Activated T-cell treated with anti-CD3 and anti-CD28 coated beads, Interleukin-2, amount 50 U/mL, for 24 hours (primary cell): ENCODE measurements around the gene PJA1.

ENCODE experiments used
- DNase-seq: peaks from one replicate; pipeline ENCODE4 v3.0.0-alpha.2; 2020
- H3K27ac Mint-ChIP-seq: 2 replicates; pipeline ENCODE4 v1.8.0; 2020; ENCODE audit warnings: mild to moderate bottlenecking, mixed read lengths
- H3K27me3 Mint-ChIP-seq: 2 replicates; pipeline ENCODE4 v1.8.0; 2020; ENCODE audit warnings: mixed read lengths
- H3K36me3 Mint-ChIP-seq: 2 replicates; pipeline ENCODE4 v1.8.0; 2020; ENCODE audit warnings: low read depth, mixed read lengths
- H3K4me1 Mint-ChIP-seq: 2 replicates; pipeline ENCODE4 v1.8.0; 2020; ENCODE audit warnings: low read depth, mixed read lengths
- H3K4me3 Mint-ChIP-seq: 2 replicates; pipeline ENCODE4 v1.8.0; 2020; ENCODE audit warnings: mild to moderate bottlenecking, moderate library complexity, mixed read lengths
- H3K9me3 Mint-ChIP-seq: 2 replicates; pipeline ENCODE4 v1.8.0; 2020; ENCODE audit warnings: mixed read lengths

The PJA1 gene

DNA sequence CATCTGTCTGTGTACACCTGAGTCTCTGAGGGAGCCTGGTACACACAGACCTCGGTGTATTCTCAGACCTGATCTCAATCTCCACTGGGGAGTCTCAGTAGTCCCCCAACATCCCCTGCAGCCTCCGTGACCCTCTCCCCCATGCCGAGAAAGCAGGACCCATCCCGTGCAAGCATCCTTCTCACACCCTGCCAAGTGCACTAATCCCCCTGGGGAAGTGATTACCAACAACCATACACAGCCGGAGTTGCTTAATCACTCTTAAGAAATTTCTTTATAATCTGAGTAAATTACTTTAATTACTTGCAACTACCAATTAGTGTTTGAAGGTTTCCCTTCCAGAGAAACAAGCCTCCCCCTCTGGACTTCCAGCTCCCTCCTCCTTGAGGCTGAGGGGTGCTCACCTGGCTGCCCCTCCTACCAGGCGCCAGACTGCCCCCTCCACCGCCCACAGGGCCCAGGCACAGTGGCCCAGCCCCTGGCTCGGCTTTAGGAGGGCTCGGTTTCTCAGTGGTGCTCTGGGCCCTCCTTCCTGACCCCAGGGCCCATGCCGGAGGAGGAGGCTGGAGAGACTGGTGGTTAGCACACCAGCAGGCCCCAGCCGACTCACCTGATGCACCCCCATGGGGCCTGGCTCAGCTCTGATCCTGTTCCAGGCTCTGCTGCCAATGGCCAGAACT lies 43.8 kb downstream of the PJA1 start:
- Mint-ChIP-seq H3K9me3 (no peaks in the 10 kb centered on the region), H3K27ac (no peak overlapping the region), H3K27me3 (peaks cover 17% of the 10 kb centered on the region), H3K4me3 (no peak overlapping the region), H3K36me3 (no peaks in the 10 kb centered on the region), H3K4me1 (no peaks in the 10 kb centered on the region)
- DNase-seq: no peak

DNA sequence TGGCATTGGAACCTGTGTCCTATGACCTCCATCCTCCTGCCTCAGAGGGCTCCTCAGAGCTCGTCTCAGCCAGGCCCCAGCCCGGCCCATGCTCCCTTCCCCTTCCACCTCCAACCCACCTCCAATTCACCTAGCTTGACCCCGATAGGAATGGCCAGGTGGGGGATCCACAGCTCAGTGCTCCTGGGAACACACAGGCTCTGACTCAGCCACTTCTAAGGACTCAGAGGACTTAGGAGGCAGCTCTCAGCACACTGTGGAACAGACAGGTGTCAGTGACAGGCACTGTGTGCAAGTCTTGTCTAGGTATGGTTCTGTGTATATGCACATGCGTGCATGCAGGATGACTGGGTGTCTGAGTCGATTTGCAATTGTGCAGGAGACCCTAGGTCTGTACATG lies 44.8 kb downstream of the PJA1 start:
- Mint-ChIP-seq H3K36me3 (no peaks in the 10 kb centered on the region), H3K4me1 (peaks cover 2% of the 10 kb centered on the region), H3K27ac (no peak overlapping the region), H3K9me3 (no peaks in the 10 kb centered on the region), H3K27me3 (peaks cover 13% of the 10 kb centered on the region), H3K4me3 (no peak overlapping the region)
- no peak for DNase-seq

DNA sequence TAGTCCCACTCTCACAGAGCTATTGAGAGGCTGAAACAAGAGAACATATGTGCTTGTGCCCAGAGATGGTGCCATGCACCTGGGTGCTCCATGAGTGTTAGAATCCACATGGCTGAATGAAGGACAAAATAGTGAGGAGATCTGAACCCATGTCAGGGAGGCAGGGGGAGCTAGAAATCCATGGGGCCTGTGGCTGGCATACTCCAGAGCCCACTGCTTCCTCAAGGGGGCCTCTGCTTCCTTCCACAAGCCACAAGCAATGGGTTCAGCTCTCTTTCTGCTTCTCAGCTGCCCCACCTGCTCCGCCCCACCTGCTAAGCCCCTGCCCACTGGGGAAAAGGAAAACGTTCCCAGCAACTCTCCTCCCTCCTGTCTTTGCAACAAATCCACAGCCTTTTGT lies 46.1 kb downstream of the PJA1 start:
- peaks cover 6% of the 10 kb centered on the region for H3K4me1 Mint-ChIP-seq
- H3K36me3 Mint-ChIP-seq: no peaks in the 10 kb centered on the region
- no peak for DNase-seq
- H3K9me3 Mint-ChIP-seq: no peaks in the 10 kb centered on the region
- peaks cover 7% of the 10 kb centered on the region for H3K27me3 Mint-ChIP-seq
- H3K27ac Mint-ChIP-seq: no peak overlapping the region
- H3K4me3 Mint-ChIP-seq: no peak overlapping the region

DNA sequence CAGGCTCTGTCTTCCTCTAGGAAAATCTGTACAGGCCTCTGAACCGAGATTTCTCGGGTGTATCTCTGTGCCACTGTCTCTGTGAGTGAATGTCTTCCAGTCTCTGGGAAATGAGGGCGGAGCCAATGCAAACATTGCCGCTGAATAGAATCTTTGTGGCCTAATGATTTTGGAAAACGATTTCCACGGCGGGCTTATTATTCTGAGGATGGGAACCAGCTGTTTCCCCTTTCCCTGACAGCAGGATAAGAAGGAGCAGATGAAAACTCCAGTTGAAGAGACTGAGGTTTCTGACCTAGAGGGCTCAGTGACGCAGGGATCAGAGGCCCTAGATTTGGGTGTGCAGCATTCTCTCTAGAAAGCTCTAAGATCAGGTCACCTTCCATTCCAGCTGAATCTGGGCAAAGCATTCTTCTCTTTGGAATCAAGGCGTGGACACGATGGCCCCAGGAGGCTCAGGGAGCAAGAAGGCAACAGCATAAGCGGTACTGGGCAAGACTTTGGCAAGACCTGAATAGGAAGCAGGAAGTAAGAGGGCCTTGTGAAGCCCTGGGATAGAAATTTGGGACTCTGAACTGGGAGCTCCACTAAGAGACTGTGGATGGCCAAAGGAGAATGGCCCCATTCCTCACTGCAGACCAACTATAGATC lies 47.3 kb downstream of the PJA1 start:
- Mint-ChIP-seq H3K27ac (no peak overlapping the region), H3K4me1 (peaks cover 6% of the 10 kb centered on the region), H3K27me3 (peaks cover 5% of the 10 kb centered on the region), H3K36me3 (no peaks in the 10 kb centered on the region), H3K9me3 (no peaks in the 10 kb centered on the region), H3K4me3 (no peak overlapping the region)
- no peak for DNase-seq

DNA sequence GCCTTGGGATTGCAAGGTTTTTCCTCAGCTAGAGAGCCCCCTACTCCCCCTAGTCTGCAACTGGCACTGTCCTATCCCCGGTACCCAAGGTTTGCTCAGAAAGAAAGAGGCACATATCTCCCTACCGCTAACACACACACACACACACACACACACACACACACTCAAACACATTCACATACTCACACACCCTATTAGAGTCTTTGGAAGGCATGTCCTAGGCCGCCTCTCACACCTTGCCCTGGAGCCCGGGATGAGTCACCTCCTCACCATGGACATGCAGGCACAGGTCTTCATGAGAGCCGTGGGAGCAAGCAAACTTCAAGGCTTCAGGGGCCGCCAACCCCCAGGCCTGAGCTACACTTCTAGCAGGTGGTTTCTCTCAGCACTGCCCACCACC lies 49.2 kb downstream of the PJA1 start:
- Mint-ChIP-seq H3K4me3 (no peak overlapping the region), H3K27ac (no peak overlapping the region), H3K27me3 (no peaks in the 10 kb centered on the region), H3K36me3 (no peaks in the 10 kb centered on the region), H3K9me3 (no peaks in the 10 kb centered on the region), H3K4me1 (peaks cover 6% of the 10 kb centered on the region)
- no peak for DNase-seq

DNA sequence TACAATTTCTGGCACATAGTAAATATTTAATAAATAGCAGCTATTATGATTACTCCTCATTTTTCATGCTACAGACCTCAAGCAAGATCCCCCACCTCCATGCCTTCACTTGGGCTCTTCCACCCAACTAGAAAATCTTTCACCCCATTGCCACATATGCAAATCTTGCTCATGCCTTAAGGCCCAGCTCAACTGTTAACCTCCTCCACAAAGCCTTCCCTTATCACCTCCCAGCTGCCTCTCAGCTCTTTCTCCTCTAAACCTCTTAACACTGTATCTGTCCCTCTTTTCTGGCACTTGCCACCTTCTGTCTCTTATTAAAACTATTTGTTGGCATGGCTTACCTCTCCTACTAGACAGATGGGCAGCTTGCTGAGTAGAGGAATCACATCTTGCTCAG lies 51.5 kb downstream of the PJA1 start:
- no peak for DNase-seq
- Mint-ChIP-seq H3K4me3 (no peak overlapping the region), H3K27ac (no peak overlapping the region), H3K4me1 (peaks cover 6% of the 10 kb centered on the region), H3K27me3 (peaks cover 6% of the 10 kb centered on the region), H3K9me3 (no peaks in the 10 kb centered on the region), H3K36me3 (no peaks in the 10 kb centered on the region)
